HG02938 (cell line): ENCODE measurements around the gene PCDHB3.
"Not testable (repeated sequence)": the region's sequence is repeated elsewhere in the genome, so short reads cannot be mapped to it uniquely, and the experiment has no call there.

Experiments
- ATAC-seq: cut with Tn5 transposase; IDR thresholded peaks from one replicate; pipeline ENCODE4 v1.9.1; 2021; ENCODE audit warnings: mild to moderate bottlenecking, moderate library complexity; ENCODE audit not compliant: unreplicated experiment

Gene PCDHB3

DNA sequence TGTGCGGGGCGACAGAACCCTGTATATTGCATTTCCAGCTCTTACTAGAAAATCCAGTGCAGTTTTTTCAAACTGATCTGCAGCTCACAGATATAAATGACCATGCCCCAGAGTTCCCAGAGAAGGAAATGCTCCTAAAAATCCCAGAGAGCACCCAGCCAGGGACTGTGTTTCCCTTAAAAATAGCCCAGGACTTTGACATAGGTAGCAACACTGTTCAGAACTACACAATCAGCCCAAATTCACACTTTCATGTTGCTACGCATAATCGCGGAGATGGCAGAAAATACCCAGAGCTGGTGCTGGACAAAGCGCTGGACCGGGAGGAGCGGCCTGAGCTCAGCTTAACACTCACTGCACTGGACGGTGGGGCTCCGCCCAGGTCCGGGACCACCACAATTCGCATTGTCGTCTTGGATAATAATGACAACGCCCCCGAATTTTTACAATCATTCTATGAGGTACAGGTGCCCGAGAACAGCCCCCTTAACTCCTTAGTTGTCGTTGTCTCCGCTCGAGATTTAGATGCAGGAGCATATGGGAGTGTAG is 35.5 kb downstream of the PCDHB3 start:
- ATAC-seq = no peak

- ATAC-seq = not testable (repeated sequence)
Observed at GRCh38 chr5:141137346-141137745, 37.1 kb downstream of the PCDHB3 start.

GRCh38 chr5:141149812-141150211 is 49.5 kb downstream of the PCDHB3 start, which contains the start of gene PCDHB6:
TSS of gene PCDHB6 (plus strand) at chr5:141150057. CDS start at chr5:141150258, 201 bp downstream.
- no peak for ATAC-seq

GRCh38 chr5:141150224-141150992 is 50.1 kb downstream of the PCDHB3 start:
- no peak for ATAC-seq

DNA sequence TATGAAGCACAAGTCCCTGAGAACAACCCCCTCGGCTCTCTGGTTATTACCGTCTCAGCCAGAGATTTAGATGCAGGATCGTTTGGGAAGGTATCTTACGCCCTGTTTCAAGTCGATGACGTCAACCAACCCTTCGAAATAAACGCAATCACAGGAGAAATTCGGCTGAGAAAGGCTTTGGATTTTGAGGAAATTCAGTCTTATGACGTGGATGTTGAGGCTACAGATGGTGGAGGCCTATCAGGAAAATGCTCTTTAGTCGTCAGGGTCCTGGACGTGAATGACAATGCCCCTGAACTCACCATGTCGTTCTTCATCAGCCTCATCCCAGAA is 50.7 kb downstream of the PCDHB3 start:
- no peak for ATAC-seq

- ATAC-seq = not testable (repeated sequence)
Observed at GRCh38 chr5:141151632-141152031, 51.4 kb downstream of the PCDHB3 start.

DNA sequence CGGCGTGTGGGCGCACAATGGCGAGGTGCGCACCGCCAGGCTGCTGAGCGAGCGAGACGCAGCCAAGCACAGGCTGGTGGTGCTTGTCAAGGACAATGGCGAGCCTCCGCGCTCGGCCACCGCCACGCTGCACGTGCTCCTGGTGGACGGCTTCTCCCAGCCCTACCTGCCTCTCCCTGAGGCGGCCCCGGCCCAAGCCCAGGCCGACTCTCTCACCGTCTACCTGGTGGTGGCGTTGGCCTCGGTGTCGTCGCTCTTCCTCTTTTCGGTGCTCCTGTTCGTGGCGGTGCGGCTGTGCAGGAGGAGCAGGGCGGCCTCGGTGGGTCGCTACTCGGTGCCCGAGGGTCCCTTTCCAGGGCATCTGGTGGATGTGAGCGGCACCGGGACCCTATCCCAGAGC is 51.8 kb downstream of the PCDHB3 start:
- not testable (repeated sequence) for ATAC-seq
